ENCODE results near the gene CLK3.

DNA sequence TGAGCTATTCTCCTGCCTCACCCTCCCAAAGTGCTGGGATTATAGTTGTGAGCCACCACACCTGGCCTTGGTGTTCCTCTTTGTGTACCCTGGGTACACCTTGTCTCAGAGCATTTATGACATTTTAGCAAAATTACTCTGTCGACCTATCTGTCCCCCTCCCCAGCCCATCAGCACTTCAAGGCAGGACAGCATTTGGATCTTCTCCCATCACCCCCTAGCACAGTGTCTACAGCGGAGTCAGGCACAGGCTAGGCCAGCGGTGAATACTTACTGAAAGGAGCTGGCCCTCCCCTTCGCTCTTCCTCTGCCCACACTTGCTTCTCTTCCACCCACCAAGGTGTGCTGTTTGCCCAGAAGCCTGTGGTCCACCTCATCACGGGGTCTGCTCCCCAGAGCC is 20.4 kb upstream of the CLK3 start:
- TF ChIP-seq POLR2A (IDR thresholded peaks at IDR 0.05), result no peak
- TF ChIP-seq, protein P1, sequence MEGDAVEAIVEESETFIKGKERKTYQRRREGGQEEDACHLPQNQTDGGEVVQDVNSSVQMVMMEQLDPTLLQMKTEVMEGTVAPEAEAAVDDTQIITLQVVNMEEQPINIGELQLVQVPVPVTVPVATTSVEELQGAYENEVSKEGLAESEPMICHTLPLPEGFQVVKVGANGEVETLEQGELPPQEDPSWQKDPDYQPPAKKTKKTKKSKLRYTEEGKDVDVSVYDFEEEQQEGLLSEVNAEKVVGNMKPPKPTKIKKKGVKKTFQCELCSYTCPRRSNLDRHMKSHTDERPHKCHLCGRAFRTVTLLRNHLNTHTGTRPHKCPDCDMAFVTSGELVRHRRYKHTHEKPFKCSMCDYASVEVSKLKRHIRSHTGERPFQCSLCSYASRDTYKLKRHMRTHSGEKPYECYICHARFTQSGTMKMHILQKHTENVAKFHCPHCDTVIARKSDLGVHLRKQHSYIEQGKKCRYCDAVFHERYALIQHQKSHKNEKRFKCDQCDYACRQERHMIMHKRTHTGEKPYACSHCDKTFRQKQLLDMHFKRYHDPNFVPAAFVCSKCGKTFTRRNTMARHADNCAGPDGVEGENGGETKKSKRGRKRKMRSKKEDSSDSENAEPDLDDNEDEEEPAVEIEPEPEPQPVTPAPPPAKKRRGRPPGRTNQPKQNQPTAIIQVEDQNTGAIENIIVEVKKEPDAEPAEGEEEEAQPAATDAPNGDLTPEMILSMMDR (IDR thresholded peaks at IDR 0.05 in 8 of 11, conservative IDR thresholded peaks at IDR 0.05 in 3 of 11), result no peak

Data from spleen (tissue), 7 donors.